WI38 (cell line): ENCODE measurements around the gene TNC.

Source experiments
- H3K4me3 ChIP-seq: 2 replicates; pipeline ENCODE4 v1.5.1; 2011; ENCODE audit warnings: low read depth, mild to moderate bottlenecking, control low read depth, low read length
- CTCF ChIP-seq: IDR thresholded peaks from 2 replicates; pipeline ENCODE4 v1.5.1; 2012; ENCODE audit warnings: low read depth, mild to moderate bottlenecking, control low read depth, low read length

Gene TNC

GRCh38 chr9:115104908-115105307, 13.0 kb downstream of the TNC start:
- no peak overlapping the region for H3K4me3 ChIP-seq
- TF ChIP-seq CTCF: no peak

- no peak overlapping the region for H3K4me3 ChIP-seq
- no peak for TF ChIP-seq CTCF
Measured at GRCh38 chr9:115103746-115104477, 14.0 kb downstream of the TNC start.

- H3K4me3 ChIP-seq: no peak overlapping the region
- TF ChIP-seq CTCF: no peak
Measured at GRCh38 chr9:115099901-115100300, 18.1 kb downstream of the TNC start.

GRCh38 chr9:115098226-115098965, 19.6 kb downstream of the TNC start:
- TF ChIP-seq CTCF: no peak
- H3K4me3 ChIP-seq: no peak overlapping the region

GRCh38 chr9:115093520-115093919, 24.4 kb downstream of the TNC start:
- no peak overlapping the region for H3K4me3 ChIP-seq
- TF ChIP-seq CTCF: no peak

GRCh38 chr9:115090486-115090885, 27.5 kb downstream of the TNC start:
- H3K4me3 ChIP-seq: no peak overlapping the region
- no peak for TF ChIP-seq CTCF

- TF ChIP-seq CTCF: no peak
Measured at GRCh38 chr9:115088860-115089259, 29.1 kb downstream of the TNC start.

More at GRCh38 chr9:115088860-115089259, 29.1 kb downstream of the TNC start:
- no peak overlapping the region for H3K4me3 ChIP-seq
